NCI-H748 (cell line): ENCODE results near the gene ZNF586.
"Not testable (repeated sequence)": the region's sequence is repeated elsewhere in the genome, so short reads cannot be mapped to it uniquely, and the experiment has no call there.

Experiments used
- DNase-seq: peaks from one replicate; lab custom pipeline; 2025; ENCODE audit not compliant: unreplicated experiment; lab: John Stamatoyannopoulos, UW

The ZNF586 gene

GRCh38 chr19:57789288-57789687 lies 19.8 kb downstream of the ZNF586 start:
- no peak for DNase-seq

- DNase-seq = not testable (repeated sequence)
Observed at GRCh38 chr19:57796580-57796979, 27.1 kb downstream of the ZNF586 start.

GRCh38 chr19:57800696-57801095 lies 31.2 kb downstream of the ZNF586 start:
- DNase-seq = no peak

- DNase-seq = no peak
Observed at GRCh38 chr19:57802269-57802668, 32.8 kb downstream of the ZNF586 start.

GRCh38 chr19:57803265-57803593 lies 33.8 kb downstream of the ZNF586 start:
- DNase-seq = no peak

- DNase-seq = peak; percentile 47
Observed at GRCh38 chr19:57803594-57804325, 34.3 kb downstream of the ZNF586 start.

- DNase-seq = no peak
Observed at GRCh38 chr19:57807541-57807940, 38.1 kb downstream of the ZNF586 start.

- DNase-seq = not testable (repeated sequence)
Observed at GRCh38 chr19:57810410-57811295, 41.2 kb downstream of the ZNF586 start.

- DNase-seq = no peak
Observed at GRCh38 chr19:57812226-57812625, 42.8 kb downstream of the ZNF586 start.

- not testable (repeated sequence) for DNase-seq
Observed at GRCh38 chr19:57812975-57813820, 43.7 kb downstream of the ZNF586 start.

- DNase-seq = peak; percentile 23
Observed at GRCh38 chr19:57813919-57814504, 44.5 kb downstream of the ZNF586 start.

GRCh38 chr19:57814505-57815246 lies 45.2 kb downstream of the ZNF586 start, which contains the start of gene ZNF552:
Gene ZNF552 (minus strand): TSS chr19:57814913. CDS start chr19:57814743, 170 bp downstream.
- DNase-seq = peak; percentile 97

- DNase-seq = no peak
Observed at GRCh38 chr19:57815247-57816075, 46.0 kb downstream of the ZNF586 start.

- no peak for DNase-seq
Observed at GRCh38 chr19:57816652-57817051, 47.2 kb downstream of the ZNF586 start.

GRCh38 chr19:57817976-57818375 lies 48.5 kb downstream of the ZNF586 start:
- no peak for DNase-seq

GRCh38 chr19:57818378-57818777 lies 48.9 kb downstream of the ZNF586 start:
- DNase-seq = no peak

GRCh38 chr19:57819475-57820148 lies 50.1 kb downstream of the ZNF586 start:
- peak; percentile 97 for DNase-seq

- DNase-seq = no peak
Observed at GRCh38 chr19:57820599-57820998, 51.1 kb downstream of the ZNF586 start.

- DNase-seq = not testable (repeated sequence)
Observed at GRCh38 chr19:57821095-57821494, 51.6 kb downstream of the ZNF586 start.
